Measurements from ENCODE around the gene CACNA2D3. TPM values are rescaled to one million over a fixed set of nuclear protein-coding genes. Genes with fewer than 3 reads are reported as not detected.

CACNA2D3 gene
- total RNA-seq, 1 experiment from 2014 or later, result not detected

Other genes with a start within 250 kb of the CACNA2D3 start
- gene ACTR8, start 240.4 kb upstream of the CACNA2D3 start, total RNA-seq (2014; rRNA removed; shearing (Covaris generic)), result 10.9 and 13.4 TPM in 2 replicates
- 33.2 and 37.3 TPM in 2 replicates for gene SELENOK, start 230.7 kb upstream of the CACNA2D3 start, total RNA-seq (2014; rRNA removed; shearing (Covaris generic))

Measured in HT-29 (cell line).